Measurements from ENCODE around the gene F8. TPM values are rescaled to one million over a fixed set of nuclear protein-coding genes. Genes with fewer than 3 reads are reported as not detected.
A peak's percentile ranks its signal among the peaks of the same experiment; 100 is the strongest.
"Not testable (repeated sequence)": the region's sequence is repeated elsewhere in the genome, so short reads cannot be mapped to it uniquely, and the experiment has no call there.

The F8 gene
- polyA plus RNA-seq, 4 donors = 7.8 to 15.6 (median 13.7) TPM

- no peak for DNase-seq (ENCODE audit: low read depth in 4 of 4, low spot score in 3 of 4)
Measured at GRCh38 chrX:154988719-154989118, 33.8 kb downstream of the F8 start.

- DNase-seq (ENCODE audit: low read depth in 4 of 4, low spot score in 3 of 4) = no peak
Measured at GRCh38 chrX:154987940-154988339, 34.6 kb downstream of the F8 start.

- DNase-seq (ENCODE audit: low read depth in 4 of 4, low spot score in 3 of 4) = no peak
Measured at GRCh38 chrX:154986826-154987575, 35.5 kb downstream of the F8 start.

- no peak for DNase-seq (ENCODE audit: low read depth in 4 of 4, low spot score in 3 of 4)
Measured at GRCh38 chrX:154981116-154981411, 41.5 kb downstream of the F8 start.

GRCh38 chrX:154980330-154981115 lies 42.0 kb downstream of the F8 start:
- DNase-seq (ENCODE audit: low read depth in 4 of 4, low spot score in 3 of 4) = peak; percentile 16 to 33 (median 22)

- DNase-seq (ENCODE audit: low read depth in 4 of 4, low spot score in 3 of 4) = no peak
Measured at GRCh38 chrX:154979629-154980028, 42.9 kb downstream of the F8 start.

GRCh38 chrX:154968353-154968752 lies 54.2 kb downstream of the F8 start:
- no peak for DNase-seq (ENCODE audit: low read depth in 4 of 4, low spot score in 3 of 4)

- no peak for DNase-seq (ENCODE audit: low read depth in 4 of 4, low spot score in 3 of 4)
Measured at GRCh38 chrX:154967603-154968002, 54.9 kb downstream of the F8 start.

GRCh38 chrX:154961947-154962346 lies 60.6 kb downstream of the F8 start:
- no peak for DNase-seq (ENCODE audit: low read depth in 4 of 4, low spot score in 3 of 4)

- DNase-seq (ENCODE audit: low read depth in 4 of 4, low spot score in 3 of 4) = not testable (repeated sequence)
Measured at GRCh38 chrX:154955799-154956198, 66.7 kb downstream of the F8 start.

- DNase-seq (ENCODE audit: low read depth in 4 of 4, low spot score in 3 of 4) = not testable (repeated sequence)
Measured at GRCh38 chrX:154939265-154939664, 83.3 kb downstream of the F8 start.

GRCh38 chrX:154924771-154925170 lies 97.8 kb downstream of the F8 start:
- DNase-seq (ENCODE audit: low read depth in 4 of 4, low spot score in 3 of 4) = not testable (repeated sequence)

GRCh38 chrX:154918060-154918483 lies 104.5 kb downstream of the F8 start:
- peak; percentile 45 to 53 (median 46) for DNase-seq (ENCODE audit: low read depth in 4 of 4, low spot score in 3 of 4)

- DNase-seq (ENCODE audit: low read depth in 4 of 4, low spot score in 3 of 4) = no peak
Measured at GRCh38 chrX:154914052-154914451, 108.5 kb downstream of the F8 start.

- DNase-seq (ENCODE audit: low read depth in 4 of 4, low spot score in 3 of 4) = not testable (repeated sequence)
Measured at GRCh38 chrX:154910528-154910927, 112.0 kb downstream of the F8 start.

GRCh38 chrX:154910048-154910447 lies 112.5 kb downstream of the F8 start:
- not testable (repeated sequence) for DNase-seq (ENCODE audit: low read depth in 4 of 4, low spot score in 3 of 4)

- DNase-seq (ENCODE audit: low read depth in 4 of 4, low spot score in 3 of 4) = no peak
Measured at GRCh38 chrX:154908821-154909220, 113.7 kb downstream of the F8 start.

- no peak for DNase-seq (ENCODE audit: low read depth in 4 of 4, low spot score in 3 of 4)
Measured at GRCh38 chrX:154902408-154902807, 120.1 kb downstream of the F8 start.

- DNase-seq (ENCODE audit: low read depth in 4 of 4, low spot score in 3 of 4) = no peak
Measured at GRCh38 chrX:154900323-154900722, 122.2 kb downstream of the F8 start.

GRCh38 chrX:154892296-154892695 lies 130.2 kb downstream of the F8 start:
- no peak for DNase-seq (ENCODE audit: low read depth in 4 of 4, low spot score in 3 of 4)

- DNase-seq (ENCODE audit: low read depth in 4 of 4, low spot score in 3 of 4) = no peak
Measured at GRCh38 chrX:154890990-154891639, 131.4 kb downstream of the F8 start.

Data from left renal pelvis (tissue), 4 donors.